ENCODE results near the gene IL13RA1.
"Not testable (repeated sequence)": the region's sequence is repeated elsewhere in the genome, so short reads cannot be mapped to it uniquely, and the experiment has no call there.

Gene IL13RA1

DNA sequence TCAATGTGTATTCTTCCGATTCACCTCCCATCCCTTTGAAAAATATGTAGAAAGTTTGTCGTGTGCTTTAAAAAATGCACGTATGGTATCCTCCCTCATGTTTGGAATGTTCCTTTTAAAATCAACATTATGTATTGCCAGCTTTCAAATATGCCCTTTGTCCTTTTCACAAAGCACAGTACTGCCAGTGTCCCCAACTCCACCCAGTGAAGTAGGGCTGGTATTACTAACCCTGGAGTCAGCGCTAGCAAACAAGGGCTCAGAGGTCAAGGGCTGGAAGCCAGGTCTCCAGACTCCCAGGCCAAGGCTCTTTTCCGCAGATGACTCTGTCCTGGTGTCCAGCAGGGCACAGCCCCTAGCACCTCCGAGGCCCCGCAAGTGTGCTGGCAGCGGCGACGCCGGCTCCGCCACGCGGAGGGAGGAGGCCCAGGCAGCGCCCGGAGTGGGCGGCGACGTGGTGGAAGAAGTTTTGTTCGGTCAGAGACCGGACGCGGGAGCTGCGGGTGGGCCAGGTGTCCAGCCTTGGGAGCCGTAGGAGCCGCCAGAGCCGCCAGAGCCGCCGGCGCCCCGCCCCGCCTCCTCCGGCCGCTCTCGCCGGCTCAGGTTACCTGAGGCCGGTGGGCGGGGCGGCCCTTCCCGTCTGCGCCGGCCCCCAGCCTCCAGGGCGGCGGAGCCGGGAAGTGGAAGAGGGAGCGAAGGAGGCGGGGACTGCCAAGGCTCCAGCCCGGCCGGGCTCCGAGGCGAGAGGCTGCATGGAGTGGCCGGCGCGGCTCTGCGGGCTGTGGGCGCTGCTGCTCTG is at the start of gene IL13RA1:
Gene IL13RA1, plus strand, starts transcription at position 720 of the 799 bp plus-strand sequence. Its CDS starts 33 bp downstream, at position 753.
- peak; percentile 33 for DNase-seq

GRCh38 chrX:118679290-118679689 is 48.1 kb upstream of the IL13RA1 start:
- no peak for DNase-seq

GRCh38 chrX:118682258-118683014 is 45.0 kb upstream of the IL13RA1 start:
- peak; percentile 63 for DNase-seq

DNA sequence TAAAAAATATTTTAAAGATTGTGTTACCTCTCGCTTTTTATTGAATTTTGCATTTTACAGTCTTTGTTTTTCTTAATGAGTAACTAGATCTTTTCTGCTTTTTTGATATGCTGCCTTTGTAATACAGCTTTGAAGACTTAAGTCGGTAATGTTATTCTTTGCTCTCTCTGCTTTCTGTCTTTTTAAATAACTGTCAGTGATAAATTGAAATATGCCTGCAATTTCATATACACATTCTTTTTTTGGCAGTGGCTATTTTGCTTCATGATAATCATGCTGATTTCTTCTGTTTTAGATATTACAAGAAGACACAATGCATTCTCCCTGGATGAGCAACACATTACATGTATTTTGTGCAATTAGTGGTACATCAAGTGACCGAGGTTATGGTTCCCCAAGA is 42.0 kb upstream of the IL13RA1 start:
- DNase-seq: no peak

DNA sequence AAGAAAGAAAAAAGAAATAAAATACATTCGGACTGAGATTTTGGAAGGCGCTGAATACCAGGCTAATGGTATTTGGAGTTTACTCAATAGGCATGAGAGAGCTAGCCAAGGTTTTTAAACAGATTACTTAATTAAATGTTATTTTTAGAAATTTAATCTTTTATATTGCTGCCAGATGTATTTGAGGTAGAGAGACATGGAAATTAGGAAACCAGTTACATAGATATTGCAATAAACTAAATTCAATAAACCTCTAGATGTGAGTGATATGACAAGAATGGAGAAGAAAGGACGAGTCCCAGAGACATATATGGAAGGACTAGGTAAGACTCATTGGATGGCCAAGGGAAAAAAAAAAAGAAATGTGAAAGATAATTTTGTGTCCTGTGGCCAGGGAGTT is 38.5 kb upstream of the IL13RA1 start:
- DNase-seq: no peak

DNA sequence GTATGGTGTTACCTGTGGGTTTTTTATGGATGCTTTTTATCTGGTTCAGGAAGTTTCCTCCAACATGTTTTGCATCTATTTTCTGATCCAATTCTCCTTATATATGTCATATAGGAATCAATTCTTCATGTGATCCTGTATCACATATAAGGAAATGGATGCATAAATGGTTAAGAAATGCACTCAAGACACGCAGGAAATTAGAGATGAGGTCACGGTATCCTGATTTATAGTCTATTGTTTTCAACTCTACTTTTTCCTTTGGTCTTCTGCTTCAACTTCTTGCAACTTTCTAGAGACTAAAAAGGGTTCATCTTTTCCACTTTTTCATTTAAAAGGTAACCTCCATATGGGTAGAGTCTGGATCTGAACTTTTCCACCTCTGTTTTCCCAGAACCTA is 33.6 kb upstream of the IL13RA1 start:
- no peak for DNase-seq

DNA sequence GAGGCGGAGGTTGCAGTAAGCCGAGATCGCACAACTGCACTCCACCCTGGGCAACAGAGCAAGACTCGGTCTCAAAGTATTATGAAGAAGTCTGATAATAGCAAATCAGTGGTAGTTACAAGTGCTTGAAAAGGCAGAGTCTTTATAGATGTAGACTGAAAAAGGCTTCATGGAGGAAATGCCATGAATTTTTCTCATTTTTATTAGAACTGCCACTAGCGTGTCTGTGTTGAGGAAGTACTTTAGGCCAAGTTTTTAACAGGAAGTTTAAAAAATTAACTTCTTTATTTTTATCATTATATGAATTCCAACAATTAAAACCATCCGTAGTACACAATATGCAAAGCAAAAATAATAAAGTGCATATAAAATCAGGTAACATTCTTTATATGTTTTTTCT is 32.8 kb upstream of the IL13RA1 start:
- no peak for DNase-seq

GRCh38 chrX:118698516-118699170 is 28.8 kb upstream of the IL13RA1 start:
- no peak for DNase-seq

DNA sequence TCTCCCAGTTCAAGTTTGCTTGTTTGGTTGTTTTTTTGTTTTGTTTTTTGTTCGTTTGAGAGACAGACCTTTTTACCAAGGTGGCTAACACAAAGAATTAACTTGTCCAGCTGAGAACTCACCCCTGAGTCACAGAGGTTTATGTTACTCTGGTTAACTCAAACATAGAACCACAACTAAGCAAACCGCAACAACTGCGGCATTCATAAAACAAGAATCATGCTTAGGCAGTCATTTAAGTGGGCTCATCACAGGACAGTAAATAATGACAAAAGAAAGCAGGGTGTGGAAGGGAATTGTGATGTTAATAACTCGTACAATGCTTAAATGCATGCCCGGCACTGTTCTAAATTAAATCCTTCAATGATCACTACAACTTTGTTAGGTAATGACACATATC is 24.7 kb upstream of the IL13RA1 start:
- DNase-seq: no peak

DNA sequence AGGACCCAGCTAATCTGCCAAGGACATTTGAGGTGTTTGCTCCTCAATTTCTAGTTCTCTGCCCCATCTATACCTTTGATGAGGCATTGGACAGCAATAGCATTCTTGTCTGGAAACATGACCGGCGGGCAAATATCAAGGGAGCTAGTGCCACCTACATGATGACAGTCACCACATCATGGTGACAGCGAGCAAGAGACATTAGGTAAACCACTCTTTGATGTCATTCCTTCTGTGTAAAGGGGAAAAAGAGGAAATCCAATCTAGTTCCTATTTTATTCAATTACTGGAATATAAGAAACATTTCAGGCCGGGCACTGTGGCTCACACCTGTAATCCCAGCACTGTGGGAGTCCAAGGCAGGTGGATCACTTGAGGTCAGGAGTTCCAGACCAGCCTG is 20.7 kb upstream of the IL13RA1 start:
- no peak for DNase-seq

DNA sequence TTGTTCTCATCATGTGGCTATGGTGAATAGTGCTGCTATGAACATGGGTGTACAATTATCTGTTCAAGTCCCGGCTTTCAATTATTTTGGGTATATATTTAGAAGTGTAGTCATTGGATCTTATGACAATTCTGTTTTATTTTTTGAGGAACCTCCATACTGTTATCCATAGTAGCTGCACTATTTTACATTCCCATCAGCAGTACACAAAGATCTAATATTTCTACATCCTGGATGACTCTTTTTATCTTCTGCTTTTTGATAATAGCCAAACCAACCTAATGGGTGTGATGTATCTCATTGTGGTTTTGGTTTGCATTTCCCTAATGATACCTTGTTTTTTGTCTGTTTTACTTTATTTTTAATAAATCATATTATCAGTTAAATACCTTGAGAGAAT is 12.9 kb upstream of the IL13RA1 start:
- DNase-seq: no peak

DNA sequence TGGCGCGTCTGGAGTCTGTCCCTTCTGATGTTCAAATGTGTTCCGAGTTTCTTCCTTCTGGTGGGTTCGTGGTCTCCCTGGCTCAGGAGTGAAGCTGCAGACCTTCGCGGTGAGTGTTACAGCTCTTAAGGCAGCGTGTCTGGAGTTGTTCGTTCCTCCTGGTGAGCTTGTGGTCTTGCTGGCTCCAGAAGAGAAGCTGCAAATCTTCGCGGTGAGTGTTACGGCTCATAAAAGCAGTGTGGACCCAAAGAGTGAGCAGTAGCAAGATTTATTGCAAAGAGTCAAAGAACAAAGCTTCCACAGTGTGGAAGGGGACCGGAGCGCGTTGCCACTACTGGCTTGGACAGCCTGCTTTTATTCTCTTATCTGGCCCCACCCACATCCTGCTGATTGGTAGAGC is 11.5 kb upstream of the IL13RA1 start:
- DNase-seq: not testable (repeated sequence)

GRCh38 chrX:118716833-118717232 is 10.6 kb upstream of the IL13RA1 start:
- not testable (repeated sequence) for DNase-seq

DNA sequence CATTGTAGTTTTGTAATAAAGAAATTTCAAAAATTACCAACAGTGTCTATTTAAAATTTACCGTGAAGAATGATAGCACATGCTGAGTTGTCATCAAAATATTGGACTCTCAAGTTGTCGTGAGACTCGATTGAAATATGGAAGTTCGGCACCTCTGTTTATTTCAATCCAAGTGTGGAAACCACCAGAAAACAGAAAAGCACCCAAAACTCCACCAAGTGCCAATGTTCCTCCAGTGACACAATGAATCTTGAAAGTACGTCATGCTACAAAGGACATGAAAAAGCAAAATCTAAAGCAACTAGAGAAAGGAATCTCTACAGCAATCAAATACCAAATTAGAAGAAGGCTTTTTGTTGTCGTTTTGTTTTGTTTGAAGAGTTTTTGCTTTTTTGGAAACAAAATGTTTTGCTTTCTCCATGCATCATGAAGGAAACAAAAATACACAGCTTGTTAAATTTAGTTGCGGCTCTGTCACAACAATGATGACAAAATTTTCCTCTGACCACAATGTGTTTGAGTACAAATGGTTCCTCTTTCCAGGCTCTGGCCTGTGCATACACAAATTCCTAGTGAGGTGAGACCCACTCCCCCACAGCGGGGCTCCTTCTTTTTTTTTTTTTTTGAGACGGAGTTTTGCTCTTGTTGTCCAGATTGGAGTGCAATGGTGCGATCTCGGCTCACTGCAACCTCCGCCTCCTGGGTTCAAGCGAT is 9.6 kb upstream of the IL13RA1 start:
- DNase-seq: no peak

GRCh38 chrX:118718737-118719136 is 8.7 kb upstream of the IL13RA1 start:
- no peak for DNase-seq

GRCh38 chrX:118720058-118720707 is 7.2 kb upstream of the IL13RA1 start:
- DNase-seq: no peak

GRCh38 chrX:118723376-118723775 is 4.0 kb upstream of the IL13RA1 start:
- no peak for DNase-seq

GRCh38 chrX:118724365-118724764 is 3.0 kb upstream of the IL13RA1 start:
- DNase-seq: no peak

GRCh38 chrX:118724775-118725174 is 2.6 kb upstream of the IL13RA1 start:
- no peak for DNase-seq

DNA sequence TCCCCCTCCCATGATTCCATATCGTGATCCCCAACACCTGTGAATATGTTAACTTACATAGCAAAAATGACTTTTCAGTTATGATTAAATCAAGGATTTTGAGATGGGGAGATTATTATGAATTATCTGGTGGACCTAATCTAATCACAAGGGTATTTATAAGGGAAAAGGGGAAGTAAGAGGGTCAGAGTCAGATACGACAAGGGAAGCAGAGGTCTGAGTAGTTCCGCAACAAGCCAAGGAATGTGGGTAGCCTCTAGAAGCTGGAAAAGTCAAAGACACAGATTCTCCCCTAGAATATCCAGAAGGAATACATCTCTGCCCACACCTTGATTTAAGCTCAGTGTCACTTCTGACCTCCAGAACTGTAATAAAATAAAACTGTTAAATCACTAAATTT is 1.0 kb upstream of the IL13RA1 start:
- no peak for DNase-seq

GRCh38 chrX:118727686-118728339 is 407 bp downstream of the IL13RA1 start:
- no peak for DNase-seq

GRCh38 chrX:118729042-118729652 is 1.7 kb downstream of the IL13RA1 start:
- DNase-seq: no peak
